HepG2 (cell line): Measurements from ENCODE around the gene HERC4. TPM values are rescaled to one million over a fixed set of nuclear protein-coding genes. Genes with fewer than 3 reads are reported as not detected.

ENCODE experiments used
- CREBL2 ChIP-seq: sonication (generic); formaldehyde crosslinking; IDR thresholded peaks from 2 replicates; pipeline ENCODE4 v1.8.1; 2023; ENCODE audit warnings: missing genetic modification reagents, mild to moderate bottlenecking, borderline replicate concordance
- ELF1 ChIP-seq: sonication (generic); formaldehyde crosslinking; IDR thresholded peaks from 2 replicates; pipeline ENCODE4 v1.4.0; 2020; ENCODE audit warnings: missing genetic modification reagents
- HES4 ChIP-seq: sonication (generic); formaldehyde crosslinking; IDR thresholded peaks from 2 replicates; pipeline ENCODE4 v1.9.0; 2021; ENCODE audit warnings: mild to moderate bottlenecking, missing genetic modification reagents, borderline replicate concordance
- HNF4A ChIP-seq: sonication (generic); formaldehyde crosslinking; IDR thresholded peaks from 2 replicates; pipeline ENCODE4 v1.4.0; 2020; ENCODE audit warnings: missing genetic modification reagents
- KLF9 ChIP-seq: IDR thresholded peaks from 2 replicates; pipeline ENCODE4 v1.6.1; 2016; ENCODE audit warnings: low read depth
- MAFK ChIP-seq, 2 experiments: IDR thresholded peaks in 1 of 2; conservative IDR thresholded peaks in 1 of 2; 2 replicates each; pipeline ENCODE4 v1.6.1; 2011; ENCODE audit warnings: improper control_type of control experiment in 2 of 2, low read length in 2 of 2
- MYC ChIP-seq: sonication (generic); formaldehyde crosslinking; IDR thresholded peaks from 2 replicates; pipeline ENCODE4 v1.9.0; 2021; ENCODE audit warnings: missing genetic modification reagents, borderline replicate concordance
- NBN ChIP-seq: fragments of 450-650 bp; conservative IDR thresholded peaks from 2 replicates; pipeline ENCODE4 v1.6.1; 2017
- PLRG1 ChIP-seq: fragments of 450-650 bp; conservative IDR thresholded peaks from 2 replicates; pipeline ENCODE4 v1.6.1; 2016
- RELA ChIP-seq: sonication (generic); formaldehyde crosslinking; IDR thresholded peaks from 2 replicates; pipeline ENCODE4 v1.4.0; 2020; ENCODE audit warnings: missing genetic modification reagents
- RXRB ChIP-seq: IDR thresholded peaks from 2 replicates; pipeline ENCODE4 v1.6.1; 2016; ENCODE audit warnings: borderline replicate concordance, missing genetic modification reagents, missing compliant biosample characterization
- SCMH1 ChIP-seq: sonication (generic); formaldehyde crosslinking; IDR thresholded peaks from 2 replicates; pipeline ENCODE4 v1.9.0; 2021; ENCODE audit warnings: missing genetic modification reagents, mild to moderate bottlenecking, borderline replicate concordance
- SKIL ChIP-seq: sonication (generic); formaldehyde crosslinking; IDR thresholded peaks from 2 replicates; pipeline ENCODE4 v1.8.0; 2022; ENCODE audit warnings: missing genetic modification reagents, mild to moderate bottlenecking, moderate library complexity, borderline replicate concordance
- SOX13 ChIP-seq, 3 experiments: fragments of 450-650 bp in 1 of 3; sonication (generic) in 1 of 3; formaldehyde crosslinking in 1 of 3; IDR thresholded peaks in 2 of 3; conservative IDR thresholded peaks in 1 of 3; 2 replicates each; pipeline versions ENCODE4 v1.5.0 to v1.6.1; 2016 to 2020; ENCODE audit warnings: antibody characterized with exemption in 1 of 3, mild to moderate bottlenecking in 1 of 3, missing compliant biosample characterization in 1 of 3, missing genetic modification reagents in 1 of 3, moderate library complexity in 1 of 3
- THAP7 ChIP-seq: sonication (generic); formaldehyde crosslinking; IDR thresholded peaks from 2 replicates; pipeline ENCODE4 v1.8.1; 2023; ENCODE audit warnings: mild to moderate bottlenecking, missing genetic modification reagents
- ZNF451 ChIP-seq: sonication (generic); formaldehyde crosslinking; IDR thresholded peaks from 2 replicates; pipeline ENCODE4 v1.5.0; 2020; ENCODE audit warnings: mild to moderate bottlenecking, missing genetic modification reagents
- polyA plus RNA-seq, 8 experiments: library from polyadenylated mRNA; depleted of rRNA in 3 of 8; stranded (reverse) in 7 of 8; unstranded in 1 of 8; fragments of >200 nt; fragmentation: Illumina TruSeq in 4 of 8; extraction: Trizol in 4 of 8; gene quantifications; 2 replicates each; pipeline versions ENCODE4 v1.2.1 to v1.2.3, GENCODE V29; 2011 to 2016; ENCODE audit warnings: low read depth in 4 of 8, missing spikeins in 1 of 8, mixed read lengths in 1 of 8; ENCODE audit not compliant: insufficient read depth in 1 of 8
- total RNA-seq, 5 experiments: library from RNA; depleted of rRNA; stranded (reverse); fragments of >200 nt; fragmentation: Illumina TruSeq; extraction: Trizol; gene quantifications; 2 replicates each; pipeline ENCODE4 v1.2.3, GENCODE V29; 2016; ENCODE audit warnings: low read depth in 1 of 5
- TF ChIP-seq, protein P1 (sequence below): IDR thresholded peaks from 2 replicates; pipeline ENCODE4 v1.6.1; 2012; ENCODE audit warnings: low read depth, low read length, improper control_type of control experiment
- TF ChIP-seq, protein P2 (sequence below): fragments of 450-650 bp; IDR thresholded peaks from 2 replicates; pipeline ENCODE4 v1.6.1; 2017; ENCODE audit warnings: mild to moderate bottlenecking
- TF ChIP-seq, protein P3 (sequence below): sonication (generic); formaldehyde crosslinking; IDR thresholded peaks from 2 replicates; pipeline ENCODE4 v1.5.1; 2020; ENCODE audit warnings: missing genetic modification reagents, mild to moderate bottlenecking, borderline replicate concordance

The HERC4 gene
- total and polyA plus RNA-seq, 2 of the 13 experiments (the other 11 are each of a cell fraction or from before 2014, with no cell fraction given) = 9.8 to 20.2 TPM

DNA sequence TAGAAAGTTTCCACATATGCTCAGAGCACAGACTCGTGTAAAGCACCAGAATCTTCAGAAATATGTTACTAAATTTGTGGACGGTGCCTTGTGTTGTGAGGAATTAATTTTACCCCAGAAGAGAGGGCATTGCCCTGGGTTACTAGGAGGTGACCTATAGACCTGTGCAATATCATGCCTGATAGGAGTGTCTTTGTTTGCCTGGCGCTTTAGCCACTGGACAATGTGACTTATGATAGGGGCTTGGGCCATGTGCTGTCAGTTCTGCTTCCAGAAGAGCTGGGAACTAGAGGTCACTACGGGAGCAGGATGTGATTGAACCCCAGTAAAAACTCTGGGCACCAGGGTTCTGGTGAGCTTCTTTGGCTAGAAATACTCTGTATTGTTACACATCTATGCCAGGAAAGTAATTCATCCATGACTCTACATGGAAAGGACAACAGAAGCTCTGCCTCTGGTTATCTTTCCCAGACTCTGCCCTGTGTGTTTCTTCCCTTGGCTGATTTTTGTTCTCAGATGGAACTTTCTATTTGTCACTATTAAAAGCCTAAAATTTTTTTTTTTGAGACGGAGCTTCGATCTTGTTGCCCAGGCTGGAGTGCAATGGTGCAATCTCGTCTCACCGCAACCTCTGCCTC, 115.1 kb downstream of the HERC4 start (continued):
- TF ChIP-seq SKIL (CRISPR knock-in tag) (no peak), MYC (0 out of 2 replicates have a peak, but pooled peaks have one; percentile 21), PLRG1 (no peak), CREBL2 (CRISPR knock-in tag) (no peak), HES4 (CRISPR knock-in tag) (no peak), SOX13 (IDR thresholded peaks at IDR 0.05) (no peak), SOX13 (CRISPR knock-in tag; conservative IDR thresholded peaks at IDR 0.05 in 1 of 2, IDR thresholded peaks at IDR 0.05 in 1 of 2) (peak in 1 of 2 experiments; percentile 21; a peak in 1 of 4 replicates), RELA (CRISPR knock-in tag) (no peak), MAFK (conservative IDR thresholded peaks at IDR 0.05 in 1 of 2, IDR thresholded peaks at IDR 0.05 in 1 of 2; ENCODE audit: low read length in 2 of 2) (no peak), SCMH1 (CRISPR knock-in tag) (no peak), ELF1 (no peak), KLF9 (CRISPR knock-in tag) (no peak), NBN (no peak), HNF4A (CRISPR knock-in tag) (peak; percentile 31; the same call in 1 of the 2 replicates), RXRB (CRISPR knock-in tag) (peak; percentile 29; the same call in 1 of the 2 replicates), ZNF451 (no peak), THAP7 (CRISPR knock-in tag) (no peak)
- TF ChIP-seq, protein P1, sequence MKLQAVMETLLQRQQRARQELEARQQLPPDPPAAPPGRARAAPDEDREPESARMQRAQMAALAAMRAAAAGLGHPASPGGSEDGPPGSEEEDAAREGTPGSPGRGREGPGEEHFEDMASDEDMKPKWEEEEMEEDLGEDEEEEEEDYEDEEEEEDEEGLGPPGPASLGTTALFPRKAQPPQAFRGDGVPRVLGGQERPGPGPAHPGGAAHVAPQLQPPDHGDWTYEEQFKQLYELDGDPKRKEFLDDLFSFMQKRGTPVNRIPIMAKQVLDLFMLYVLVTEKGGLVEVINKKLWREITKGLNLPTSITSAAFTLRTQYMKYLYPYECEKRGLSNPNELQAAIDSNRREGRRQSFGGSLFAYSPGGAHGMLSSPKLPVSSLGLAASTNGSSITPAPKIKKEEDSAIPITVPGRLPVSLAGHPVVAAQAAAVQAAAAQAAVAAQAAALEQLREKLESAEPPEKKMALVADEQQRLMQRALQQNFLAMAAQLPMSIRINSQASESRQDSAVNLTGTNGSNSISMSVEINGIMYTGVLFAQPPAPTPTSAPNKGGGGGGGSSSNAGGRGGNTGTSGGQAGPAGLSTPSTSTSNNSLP = 0 out of 2 replicates have a peak, but pooled peaks have one; percentile 16
- TF ChIP-seq, protein P2, sequence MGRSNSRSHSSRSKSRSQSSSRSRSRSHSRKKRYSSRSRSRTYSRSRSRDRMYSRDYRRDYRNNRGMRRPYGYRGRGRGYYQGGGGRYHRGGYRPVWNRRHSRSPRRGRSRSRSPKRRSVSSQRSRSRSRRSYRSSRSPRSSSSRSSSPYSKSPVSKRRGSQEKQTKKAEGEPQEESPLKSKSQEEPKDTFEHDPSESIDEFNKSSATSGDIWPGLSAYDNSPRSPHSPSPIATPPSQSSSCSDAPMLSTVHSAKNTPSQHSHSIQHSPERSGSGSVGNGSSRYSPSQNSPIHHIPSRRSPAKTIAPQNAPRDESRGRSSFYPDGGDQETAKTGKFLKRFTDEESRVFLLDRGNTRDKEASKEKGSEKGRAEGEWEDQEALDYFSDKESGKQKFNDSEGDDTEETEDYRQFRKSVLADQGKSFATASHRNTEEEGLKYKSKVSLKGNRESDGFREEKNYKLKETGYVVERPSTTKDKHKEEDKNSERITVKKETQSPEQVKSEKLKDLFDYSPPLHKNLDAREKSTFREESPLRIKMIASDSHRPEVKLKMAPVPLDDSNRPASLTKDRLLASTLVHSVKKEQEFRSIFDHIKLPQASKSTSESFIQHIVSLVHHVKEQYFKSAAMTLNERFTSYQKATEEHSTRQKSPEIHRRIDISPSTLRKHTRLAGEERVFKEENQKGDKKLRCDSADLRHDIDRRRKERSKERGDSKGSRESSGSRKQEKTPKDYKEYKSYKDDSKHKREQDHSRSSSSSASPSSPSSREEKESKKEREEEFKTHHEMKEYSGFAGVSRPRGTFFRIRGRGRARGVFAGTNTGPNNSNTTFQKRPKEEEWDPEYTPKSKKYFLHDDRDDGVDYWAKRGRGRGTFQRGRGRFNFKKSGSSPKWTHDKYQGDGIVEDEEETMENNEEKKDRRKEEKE = no peak
- TF ChIP-seq, protein P3, sequence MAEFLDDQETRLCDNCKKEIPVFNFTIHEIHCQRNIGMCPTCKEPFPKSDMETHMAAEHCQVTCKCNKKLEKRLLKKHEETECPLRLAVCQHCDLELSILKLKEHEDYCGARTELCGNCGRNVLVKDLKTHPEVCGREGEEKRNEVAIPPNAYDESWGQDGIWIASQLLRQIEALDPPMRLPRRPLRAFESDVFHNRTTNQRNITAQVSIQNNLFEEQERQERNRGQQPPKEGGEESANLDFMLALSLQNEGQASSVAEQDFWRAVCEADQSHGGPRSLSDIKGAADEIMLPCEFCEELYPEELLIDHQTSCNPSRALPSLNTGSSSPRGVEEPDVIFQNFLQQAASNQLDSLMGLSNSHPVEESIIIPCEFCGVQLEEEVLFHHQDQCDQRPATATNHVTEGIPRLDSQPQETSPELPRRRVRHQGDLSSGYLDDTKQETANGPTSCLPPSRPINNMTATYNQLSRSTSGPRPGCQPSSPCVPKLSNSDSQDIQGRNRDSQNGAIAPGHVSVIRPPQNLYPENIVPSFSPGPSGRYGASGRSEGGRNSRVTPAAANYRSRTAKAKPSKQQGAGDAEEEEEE (CRISPR knock-in tag) = no peak
